Stimulated activated CD8-positive, alpha-beta memory T cell treated with anti-CD3 and anti-CD28 coated beads, Interleukin-12 subunit alpha, Interleukin-12 subunit beta, amount 100 ng/mL, for 24 hours (primary cell): ENCODE measurements around the gene SETD9.

Source experiments
- DNase-seq: peaks from one replicate; pipeline ENCODE4 v3.0.0-alpha.2; 2020; ENCODE audit errors: extremely low read depth

Gene SETD9

GRCh38 chr5:56909294-56910209 lies at the start of gene SETD9:
SETD9 (plus strand) TSS chr5:56909596; CDS start chr5:56909646, 50 bp downstream.
- peak; percentile 82 for DNase-seq

- no peak for DNase-seq
Measured at GRCh38 chr5:56861893-56862485, 47.4 kb upstream of the SETD9 start.

- no peak for DNase-seq
Measured at GRCh38 chr5:56862909-56863308, 46.5 kb upstream of the SETD9 start.

GRCh38 chr5:56871777-56872176 lies 37.6 kb upstream of the SETD9 start:
- DNase-seq: no peak

GRCh38 chr5:56873056-56873455 lies 36.3 kb upstream of the SETD9 start:
- DNase-seq: no peak

GRCh38 chr5:56876327-56876726 lies 33.1 kb upstream of the SETD9 start:
- no peak for DNase-seq

- no peak for DNase-seq
Measured at GRCh38 chr5:56881571-56881970, 27.8 kb upstream of the SETD9 start.

GRCh38 chr5:56893251-56893951 lies 16.0 kb upstream of the SETD9 start:
- no peak for DNase-seq

GRCh38 chr5:56896763-56897162 lies 12.6 kb upstream of the SETD9 start:
- DNase-seq: no peak

GRCh38 chr5:56898213-56898612 lies 11.2 kb upstream of the SETD9 start:
- DNase-seq: no peak

GRCh38 chr5:56900395-56900794 lies 9.0 kb upstream of the SETD9 start:
- no peak for DNase-seq

GRCh38 chr5:56900858-56901578 lies 8.4 kb upstream of the SETD9 start:
- no peak for DNase-seq

GRCh38 chr5:56908942-56909293 lies 478 bp upstream of the SETD9 start:
- DNase-seq: no peak

GRCh38 chr5:56910210-56910965 lies 992 bp downstream of the SETD9 start:
- DNase-seq: no peak

- DNase-seq: no peak
Measured at GRCh38 chr5:56913766-56914165, 4.4 kb downstream of the SETD9 start.

- DNase-seq: no peak
Measured at GRCh38 chr5:56914678-56915077, 5.3 kb downstream of the SETD9 start.

- DNase-seq: no peak
Measured at GRCh38 chr5:56917534-56917933, 8.1 kb downstream of the SETD9 start.

GRCh38 chr5:56918054-56918453 lies 8.7 kb downstream of the SETD9 start:
- no peak for DNase-seq

GRCh38 chr5:56919942-56920662 lies 10.7 kb downstream of the SETD9 start:
- DNase-seq: no peak

- no peak for DNase-seq
Measured at GRCh38 chr5:56922922-56923321, 13.5 kb downstream of the SETD9 start.

- DNase-seq: no peak
Measured at GRCh38 chr5:56934325-56934724, 24.9 kb downstream of the SETD9 start.
